Right lobe of liver (tissue), 6 donors: ENCODE measurements around the gene PBOV1. TPM values are rescaled to one million over a fixed set of nuclear protein-coding genes. Genes with fewer than 3 reads are reported as not detected.
A peak's percentile ranks its signal among the peaks of the same experiment; 100 is the strongest.

Experiments
- ATAC-seq, 4 donors: fragments of 200-7000 bp; cut with Tn5 transposase; one replicate each; pipeline ENCODE4 v1.9.1; 2020; ENCODE audit warnings: mild to moderate bottlenecking in 4 of 4, moderate library complexity in 4 of 4
- DNase-seq, 3 donors: peaks; one replicate each; pipeline ENCODE4 v3.0.0-alpha.2; 2020
- H3K27ac ChIP-seq, 3 donors: fragments of 200-600 bp; one replicate each; pipeline ENCODE4 v1.8.0; 2022
- H3K27me3 ChIP-seq, 2 donors: fragments of 200-600 bp; one replicate each; pipeline ENCODE4 v1.8.0; 2022
- H3K36me3 ChIP-seq, 4 donors: fragments of 200-600 bp; sonication (generic) in 1 of 4; one replicate each; pipeline versions ENCODE4 v1.5.1 to v1.8.0; 2017 to 2022; ENCODE audit warnings: control low read depth in 1 of 4
- H3K4me1 ChIP-seq, 4 donors: fragments of 200-600 bp; sonication (generic) in 1 of 4; one replicate each; pipeline versions ENCODE4 v1.5.1 to v1.8.0; 2017 to 2022; ENCODE audit warnings: control low read depth in 1 of 4
- H3K4me3 ChIP-seq, 3 donors: fragments of 200-600 bp; one replicate each; pipeline ENCODE4 v1.8.0; 2022
- H3K9me3 ChIP-seq, 4 donors: fragments of 200-600 bp; sonication (generic) in 1 of 4; one replicate each; pipeline versions ENCODE4 v1.5.1 to v1.8.0; 2017 to 2022; ENCODE audit warnings: control low read depth in 1 of 4
- POLR2A ChIP-seq: fragments of 450-650 bp; IDR thresholded peaks from one replicate; pipeline ENCODE4 v1.6.1; 2017; ENCODE audit warnings: antibody characterized with exemption, mild to moderate bottlenecking
- WGBS: methylation state at CpG from one replicate; pipeline ENCODE4 v1.1.6; 2018; ENCODE audit warnings: low coverage, low lambda C conversion rate; ENCODE audit not compliant: insufficient coverage; ENCODE audit errors: missing lambda C conversion rate; 5-methylcytosine and 5-hydroxymethylcytosine counted together
- intact Hi-C, 2 donors: fragments of 100-400 bp; cut with DNase I; formaldehyde crosslinking; loops; one replicate each; pipeline versions ENCODE4 v1.11.2 to v1.14.1; 2022
- total RNA-seq, 6 experiments: library from RNA; depleted of rRNA in 2 of 6; stranded (reverse); fragments of >200 nt in 2 of 6; fragmentation: NEBNext Ultra II Directional in 3 of 6; extraction: Animal tissue kit (Norgen Biotek cat#: 25700) in 3 of 6; gene quantifications; one replicate each; pipeline versions ENCODE4 v1.1.0 to v1.2.4, GENCODE V29; 2016 to 2023
- TF ChIP-seq, protein P1 (sequence below), 4 donors: fragments of 200-600 bp in 3 of 4; fragments of 450-650 bp in 1 of 4; IDR thresholded peaks; one replicate each; pipeline versions ENCODE4 v1.5.1 to v1.8.0; 2016 to 2022; ENCODE audit warnings: antibody characterized with exemption in 4 of 4, mild to moderate bottlenecking in 2 of 4
- donor health status: DM: no; HTN: yes; CAD: no.
- donor health status: DM: no; HTN: no; CAD: no.
- donor health status: DM: no; HTN: no; CAD: no.
- donor health status: DM: no; HTN: yes; CAD: no.
- donor health status: DM: no; HTN: yes; CAD: no.

The PBOV1 gene
- total RNA-seq, 6 experiments from 2014 or later, result not detected

DNA sequence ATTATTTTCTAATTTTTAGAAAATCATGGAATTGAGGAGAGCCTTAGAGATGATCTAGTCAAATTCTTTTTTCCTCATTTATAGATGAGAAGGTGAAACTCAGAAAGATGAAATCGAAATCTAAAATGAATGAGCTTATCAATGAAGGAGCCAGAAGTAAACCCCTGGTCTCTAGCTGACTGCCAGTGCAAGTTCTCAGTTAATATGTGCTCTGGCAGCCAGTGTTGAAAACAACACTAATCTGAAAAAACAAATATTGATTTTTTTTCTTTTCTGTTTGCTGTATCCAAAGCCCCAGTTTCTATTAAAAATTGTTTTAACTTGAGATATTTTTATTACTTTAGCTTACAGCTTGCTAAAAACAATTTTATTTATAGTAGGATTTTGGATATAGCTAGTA is 21.5 kb upstream of the PBOV1 start:
- intact Hi-C loops, result no loop called here

DNA sequence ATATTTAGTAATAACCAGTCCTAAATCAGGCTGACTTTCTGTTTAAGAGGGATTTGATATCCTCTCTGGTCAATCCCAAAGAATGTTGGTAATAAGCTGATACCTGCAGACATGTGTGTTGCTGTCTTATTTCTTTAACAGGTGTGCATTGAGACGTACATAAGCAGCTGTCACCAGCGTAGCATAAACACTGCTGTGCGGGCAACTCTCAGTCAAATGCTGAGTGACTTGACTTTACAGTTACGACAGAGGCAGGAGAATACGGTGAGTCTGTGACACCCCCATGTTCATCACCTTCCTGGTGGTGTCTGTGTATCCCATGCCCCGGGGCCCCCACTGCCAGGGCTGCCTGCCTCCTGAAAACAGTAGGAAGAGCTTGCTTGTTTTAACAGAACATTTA is 20.1 kb upstream of the PBOV1 start:
- no peaks in the 10 kb centered on the region for H3K36me3 ChIP-seq
- intact Hi-C loops, result no loop called here
- H3K27me3 ChIP-seq, result no peaks in the 10 kb centered on the region
- peaks cover 0 to 8% (median 0%) of the 10 kb centered on the region in 4 donors for H3K4me1 ChIP-seq
- DNase-seq, result no peak
- no peak overlapping the region for H3K4me3 ChIP-seq
- TF ChIP-seq, protein P1, sequence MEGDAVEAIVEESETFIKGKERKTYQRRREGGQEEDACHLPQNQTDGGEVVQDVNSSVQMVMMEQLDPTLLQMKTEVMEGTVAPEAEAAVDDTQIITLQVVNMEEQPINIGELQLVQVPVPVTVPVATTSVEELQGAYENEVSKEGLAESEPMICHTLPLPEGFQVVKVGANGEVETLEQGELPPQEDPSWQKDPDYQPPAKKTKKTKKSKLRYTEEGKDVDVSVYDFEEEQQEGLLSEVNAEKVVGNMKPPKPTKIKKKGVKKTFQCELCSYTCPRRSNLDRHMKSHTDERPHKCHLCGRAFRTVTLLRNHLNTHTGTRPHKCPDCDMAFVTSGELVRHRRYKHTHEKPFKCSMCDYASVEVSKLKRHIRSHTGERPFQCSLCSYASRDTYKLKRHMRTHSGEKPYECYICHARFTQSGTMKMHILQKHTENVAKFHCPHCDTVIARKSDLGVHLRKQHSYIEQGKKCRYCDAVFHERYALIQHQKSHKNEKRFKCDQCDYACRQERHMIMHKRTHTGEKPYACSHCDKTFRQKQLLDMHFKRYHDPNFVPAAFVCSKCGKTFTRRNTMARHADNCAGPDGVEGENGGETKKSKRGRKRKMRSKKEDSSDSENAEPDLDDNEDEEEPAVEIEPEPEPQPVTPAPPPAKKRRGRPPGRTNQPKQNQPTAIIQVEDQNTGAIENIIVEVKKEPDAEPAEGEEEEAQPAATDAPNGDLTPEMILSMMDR (IDR thresholded peaks at IDR 0.05), result no peak
- TF ChIP-seq POLR2A, result no peak
- H3K9me3 ChIP-seq, result no peaks in the 10 kb centered on the region
- ATAC-seq, result no peak
- WGBS, result 95% methylated on average over 3 of the region's 6 CpGs
- H3K27ac ChIP-seq, result no peak overlapping the region

More for the DNA sequence above, 21.5 kb upstream of the PBOV1 start:
- no peaks in the 10 kb centered on the region for H3K36me3 ChIP-seq
- H3K4me1 ChIP-seq, result peaks cover 0 to 8% (median 0%) of the 10 kb centered on the region in 4 donors
- DNase-seq, result no peak
- TF ChIP-seq POLR2A, result no peak
- TF ChIP-seq, protein P1 (IDR thresholded peaks at IDR 0.05), result no peak
- ATAC-seq, result peak; percentile 61 to 73 (median 72)
- H3K4me3 ChIP-seq, result no peak overlapping the region
- no peak overlapping the region for H3K27ac ChIP-seq
- H3K9me3 ChIP-seq, result no peaks in the 10 kb centered on the region
- 44% methylated on average over 1 of the region's 1 CpG for WGBS
- H3K27me3 ChIP-seq, result no peaks in the 10 kb centered on the region

DNA sequence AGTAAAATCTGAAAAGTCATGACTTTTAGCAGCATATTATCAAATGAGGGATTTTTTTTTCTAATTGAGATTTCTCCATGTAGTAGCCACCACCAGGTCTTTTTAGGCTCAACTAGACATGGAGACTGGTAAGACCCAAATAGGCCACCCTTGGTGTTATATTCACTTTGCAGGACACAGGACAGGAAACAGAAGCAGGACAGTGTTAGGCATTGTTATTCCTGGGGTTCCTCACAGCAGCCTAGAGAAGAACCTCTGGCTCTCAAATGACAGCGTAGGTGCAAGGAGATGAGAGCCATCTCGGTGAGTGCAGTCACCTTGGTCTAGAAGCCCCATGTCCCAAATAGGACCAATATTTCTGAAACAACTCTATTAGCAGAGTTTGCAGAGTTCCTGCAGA is 19.2 kb upstream of the PBOV1 start:
- ATAC-seq, result no peak
- Histone ChIP-seq H3K4me1 (peaks cover 0 to 8% (median 0%) of the 10 kb centered on the region in 4 donors), H3K4me3 (no peak overlapping the region), H3K27me3 (no peaks in the 10 kb centered on the region), H3K27ac (no peak overlapping the region), H3K36me3 (no peaks in the 10 kb centered on the region), H3K9me3 (no peaks in the 10 kb centered on the region)
- TF ChIP-seq, protein P1 (IDR thresholded peaks at IDR 0.05), result no peak
- no peak for DNase-seq
- intact Hi-C loops, result no loop called here
- WGBS, result 100% methylated on average over 1 of the region's 2 CpGs

DNA sequence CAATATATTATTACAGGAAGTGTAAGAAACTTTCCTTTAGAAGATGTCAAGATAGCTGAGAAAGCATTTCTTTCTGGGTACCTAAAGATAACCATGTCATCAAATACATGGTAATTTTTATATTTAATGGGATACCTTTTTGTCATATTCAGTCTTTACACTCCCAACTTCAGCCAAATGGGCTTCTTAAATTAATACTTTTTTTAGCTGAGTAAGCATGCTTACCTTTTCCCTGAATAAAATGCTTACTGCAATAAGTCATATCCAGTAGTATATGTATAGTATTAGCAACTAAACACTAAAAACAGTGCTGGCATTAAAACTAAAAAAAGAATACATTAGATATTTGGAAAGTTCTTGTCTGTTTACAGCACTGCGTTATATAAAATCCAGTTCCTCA is 17.4 kb upstream of the PBOV1 start:
- intact Hi-C loops, result no loop called here
- TF ChIP-seq, protein P1 (IDR thresholded peaks at IDR 0.05), result no peak
- no peak for TF ChIP-seq POLR2A
- Histone ChIP-seq H3K36me3 (no peaks in the 10 kb centered on the region), H3K9me3 (no peaks in the 10 kb centered on the region), H3K27me3 (no peaks in the 10 kb centered on the region), H3K27ac (no peak overlapping the region), H3K4me1 (peaks cover 0 to 8% (median 0%) of the 10 kb centered on the region in 4 donors), H3K4me3 (no peak overlapping the region)
- ATAC-seq (no peak), DNase-seq (no peak)
- 65% methylated on average over 1 of the region's 1 CpG for WGBS

DNA sequence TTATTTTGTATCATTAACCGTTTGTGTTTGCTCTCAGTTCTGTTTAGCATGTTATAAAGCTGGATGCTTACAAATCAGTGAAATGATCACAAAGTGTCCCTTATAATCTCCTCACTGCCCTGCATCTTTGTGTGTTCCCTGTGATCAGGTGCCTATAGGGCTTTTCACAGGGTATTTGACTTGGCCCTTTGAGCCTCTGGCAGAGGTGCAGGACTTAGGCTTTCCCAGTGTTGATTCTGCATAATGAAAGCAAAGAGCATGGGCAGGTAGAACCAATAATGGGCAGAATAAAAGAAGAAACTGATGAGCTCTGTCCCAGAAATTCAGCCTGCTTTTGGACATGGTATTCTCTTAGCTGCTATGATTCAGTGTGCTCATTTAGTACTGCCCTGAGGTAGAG is 16.9 kb upstream of the PBOV1 start:
- WGBS, result 82% methylated on average over 1 of the region's 1 CpG
- Histone ChIP-seq H3K4me3 (no peak overlapping the region), H3K27ac (no peak overlapping the region), H3K4me1 (peaks cover 0 to 8% (median 0%) of the 10 kb centered on the region in 4 donors), H3K9me3 (no peaks in the 10 kb centered on the region), H3K27me3 (no peaks in the 10 kb centered on the region), H3K36me3 (no peaks in the 10 kb centered on the region)
- intact Hi-C loops, result no loop called here
- DNase-seq, result no peak
- TF ChIP-seq, protein P1 (IDR thresholded peaks at IDR 0.05), result no peak
- no peak for TF ChIP-seq POLR2A
- ATAC-seq, result peak in 3 of 4 donors; percentile 37 to 52 (median 38)
